ENCODE measurements around the gene BAK1. TPM values are rescaled to one million over a fixed set of nuclear protein-coding genes. Genes with fewer than 3 reads are reported as not detected.
A peak's percentile ranks its signal among the peaks of the same experiment; 100 is the strongest.

The BAK1 gene
- total and polyA plus RNA-seq, 2 of the 13 experiments (the other 11 are each of a cell fraction or from before 2014, with no cell fraction given), result 15.0 to 23.8 TPM

GRCh38 chr6:33613146-33613794 is 33.2 kb upstream of the BAK1 start (continued):
- peak; percentile 56; the same call in 1 of the 2 replicates for TF ChIP-seq HMG20B (CRISPR knock-in tag; conservative IDR thresholded peaks at IDR 0.05)
- TF ChIP-seq TFDP1 (CRISPR knock-in tag; IDR thresholded peaks at IDR 0.05; ENCODE audit: borderline replicate concordance), result peak; percentile 79; the same call in 1 of the 2 replicates
- TF ChIP-seq ZSCAN29 (CRISPR knock-in tag; conservative IDR thresholded peaks at IDR 0.05), result 0 out of 2 replicates have a peak, but pooled peaks have one; percentile 43
- TF ChIP-seq JUN (CRISPR knock-in tag; IDR thresholded peaks at IDR 0.05), result peak; percentile 73; the same call in 1 of the 2 replicates
- TF ChIP-seq ZXDC (CRISPR knock-in tag; IDR thresholded peaks at IDR 0.05), result 0 out of 2 replicates have a peak, but pooled peaks have one; percentile 47
- TF ChIP-seq BATF2 (CRISPR knock-in tag; IDR thresholded peaks at IDR 0.05), result no peak
- peak; percentile 65 for TF ChIP-seq HNF4G (IDR thresholded peaks at IDR 0.05; ENCODE audit: borderline replicate concordance, low read depth, low read length)
- no peak for TF ChIP-seq HNF4G (CRISPR knock-in tag; IDR thresholded peaks at IDR 0.05; ENCODE audit: borderline replicate concordance, low read depth)
- TF ChIP-seq ISL2 (CRISPR knock-in tag; IDR thresholded peaks at IDR 0.05), result no peak
- TF ChIP-seq MLX (CRISPR knock-in tag; IDR thresholded peaks at IDR 0.05), result peak; percentile 77
- 0 out of 2 replicates have a peak, but pooled peaks have one; percentile 25 for TF ChIP-seq ZSCAN22 (CRISPR knock-in tag; IDR thresholded peaks at IDR 0.05)
- 0 out of 2 replicates have a peak, but pooled peaks have one; percentile 54 for TF ChIP-seq MTERF4 (CRISPR knock-in tag; IDR thresholded peaks at IDR 0.05)
- TF ChIP-seq PATZ1 (CRISPR knock-in tag; IDR thresholded peaks at IDR 0.05), result peak; percentile 78
- 0 out of 2 replicates have a peak, but pooled peaks have one; percentile 3 for TF ChIP-seq NFE2L2 (IDR thresholded peaks at IDR 0.05; ENCODE audit: low read length)
- TF ChIP-seq CEBPG (CRISPR knock-in tag; IDR thresholded peaks at IDR 0.05), result peak; percentile 74
- TF ChIP-seq NR2F1 (CRISPR knock-in tag; IDR thresholded peaks at IDR 0.05), result peak; percentile 87 to 98
- TF ChIP-seq MXI1 (IDR thresholded peaks at IDR 0.05; ENCODE audit: borderline replicate concordance, low read depth, low read length), result peak; percentile 80; the same call in 2 of the 3 replicates
- TF ChIP-seq MYPOP (CRISPR knock-in tag; IDR thresholded peaks at IDR 0.05), result peak; percentile 78
- peak; percentile 62; the same call in 1 of the 2 replicates for TF ChIP-seq AHR (CRISPR knock-in tag; IDR thresholded peaks at IDR 0.05)
- peak; percentile 57; the same call in 1 of the 2 replicates for TF ChIP-seq NFKBIZ (CRISPR knock-in tag; IDR thresholded peaks at IDR 0.05)

Measured in HepG2 (cell line).